Astrocyte (in vitro differentiated cells and primary cell): Measurements from ENCODE around the gene RAET1G. TPM values are rescaled to one million over a fixed set of nuclear protein-coding genes. Genes with fewer than 3 reads are reported as not detected.

Source experiments
- DNase-seq: peaks from one replicate; pipeline ENCODE4 v3.0.0-alpha.2; 2010; ENCODE audit warnings: low read depth
- FAIRE-seq: peaks from 2 replicates; lab custom pipeline; 2011; peaks lifted over from hg19 to GRCh38; lab: Jason Lieb, UNC
- H2AFZ ChIP-seq: 2 replicates; pipeline ENCODE4 v1.6.0; 2012; ENCODE audit warnings: low read depth, low read length, inconsistent platforms
- H3K27ac ChIP-seq: 2 replicates; pipeline ENCODE4 v1.5.1; 2011; ENCODE audit warnings: low read depth, low read length, inconsistent platforms
- H3K27me3 ChIP-seq: 2 replicates; pipeline ENCODE4 v1.6.0; 2011; ENCODE audit warnings: low read length, inconsistent platforms; ENCODE audit not compliant: insufficient read depth
- H3K36me3 ChIP-seq: 2 replicates; pipeline ENCODE4 v1.5.1; 2011; ENCODE audit warnings: low read length, inconsistent platforms; ENCODE audit not compliant: insufficient read depth
- H3K4me1 ChIP-seq: 2 replicates; pipeline ENCODE4 v1.5.1; 2011; ENCODE audit warnings: low read length, inconsistent platforms; ENCODE audit not compliant: insufficient read depth
- H3K4me2 ChIP-seq: 2 replicates; pipeline ENCODE4 v1.6.0; 2012; ENCODE audit warnings: low read length, inconsistent platforms
- H3K4me3 ChIP-seq: 2 replicates; pipeline ENCODE4 v1.5.1; 2011; ENCODE audit warnings: low read depth, mild to moderate bottlenecking, low read length, inconsistent platforms; ENCODE audit not compliant: insufficient read depth
- H3K79me2 ChIP-seq: 2 replicates; pipeline ENCODE4 v1.6.0; 2012; ENCODE audit warnings: mild to moderate bottlenecking, low read length, inconsistent platforms; ENCODE audit not compliant: insufficient read depth
- H3K9ac ChIP-seq: 2 replicates; pipeline ENCODE4 v1.6.0; 2012; ENCODE audit warnings: mild to moderate bottlenecking, low read length, inconsistent platforms
- H3K9me3 ChIP-seq: 2 replicates; pipeline ENCODE4 v1.5.1; 2012; ENCODE audit warnings: low read depth, mild to moderate bottlenecking, low read length, inconsistent platforms; ENCODE audit not compliant: insufficient read depth
- H4K20me1 ChIP-seq: 2 replicates; pipeline ENCODE4 v1.6.0; 2012; ENCODE audit warnings: low read length, inconsistent platforms; ENCODE audit not compliant: insufficient read depth
- H3K27ac Mint-ChIP-seq: one replicate; pipeline ENCODE4 v1.8.0; 2021; ENCODE audit warnings: mild to moderate bottlenecking, mixed read lengths; ENCODE audit not compliant: unreplicated experiment
- H3K27me3 Mint-ChIP-seq: one replicate; pipeline ENCODE4 v1.8.0; 2021; ENCODE audit warnings: low read depth, mixed read lengths; ENCODE audit not compliant: unreplicated experiment
- H3K36me3 Mint-ChIP-seq: one replicate; pipeline ENCODE4 v1.8.0; 2021; ENCODE audit warnings: low read depth, mixed read lengths; ENCODE audit not compliant: unreplicated experiment
- H3K4me1 Mint-ChIP-seq: one replicate; pipeline ENCODE4 v1.8.0; 2021; ENCODE audit warnings: low read depth, mixed read lengths; ENCODE audit not compliant: unreplicated experiment
- H3K4me3 Mint-ChIP-seq: one replicate; pipeline ENCODE4 v1.8.0; 2021; ENCODE audit warnings: mild to moderate bottlenecking, moderate library complexity, mixed read lengths; ENCODE audit not compliant: unreplicated experiment
- H3K9me3 Mint-ChIP-seq: one replicate; pipeline ENCODE4 v1.8.0; 2021; ENCODE audit warnings: mild to moderate bottlenecking, mixed read lengths; ENCODE audit not compliant: unreplicated experiment
- CTCF ChIP-seq: IDR thresholded peaks from 2 replicates; pipeline ENCODE4 v1.5.1; 2011; ENCODE audit warnings: low read depth, mild to moderate bottlenecking, inconsistent platforms, low read length, moderate library complexity; ENCODE audit not compliant: insufficient read depth
- EZH2 ChIP-seq: IDR thresholded peaks from 2 replicates; pipeline ENCODE4 v1.6.1; 2012; ENCODE audit warnings: mild to moderate bottlenecking, low read length, inconsistent platforms; ENCODE audit not compliant: insufficient read depth
- total RNA-seq: library from RNA; stranded (reverse); gene quantifications from 2 replicates; pipeline ENCODE4 v1.2.1, GENCODE V29; 2021

The RAET1G gene
- total RNA-seq, 1 donor from 2014 or later, result not detected

DNA sequence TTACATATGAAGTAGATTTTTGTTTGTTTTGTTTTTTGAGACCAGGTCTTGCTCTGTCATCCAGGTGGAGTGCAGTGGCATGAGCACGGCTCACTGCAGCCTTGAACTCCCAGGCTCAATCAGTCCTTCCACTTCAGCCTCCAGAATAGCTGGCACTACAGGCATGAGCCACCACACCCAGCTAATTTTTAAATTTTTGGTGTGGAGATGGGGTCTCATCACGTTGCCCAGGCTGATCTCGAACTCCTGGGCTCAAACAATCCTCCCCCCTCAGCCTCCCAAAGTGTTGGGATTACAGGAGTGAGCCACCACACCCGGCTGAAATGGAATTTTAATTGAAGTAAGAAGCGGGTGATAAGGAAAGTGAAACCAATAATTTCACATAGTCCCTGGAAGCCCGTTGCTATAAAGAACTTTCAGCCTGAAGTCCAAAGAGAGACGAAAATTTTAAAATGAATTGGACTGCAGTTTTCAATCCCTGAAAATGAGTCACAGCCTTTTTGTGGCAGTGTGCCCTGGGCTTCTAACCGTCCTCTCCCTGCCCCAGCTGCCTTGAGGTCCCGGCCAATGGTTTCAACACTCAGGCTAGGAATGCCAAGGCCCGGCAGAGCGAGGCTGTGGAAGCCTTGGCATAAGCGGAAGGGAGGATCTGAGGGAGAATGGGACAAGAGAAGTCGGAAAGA lies 25.8 kb downstream of the RAET1G start:
- peak overlapping the region; percentile 73 for H3K4me2 ChIP-seq
- H3K27ac ChIP-seq, result peak overlapping the region; percentile 10
- H3K4me3 ChIP-seq, result peak overlapping the region; percentile 11
- no peak for TF ChIP-seq CTCF
- TF ChIP-seq EZH2, result no peak
- peak overlapping the region; percentile 48 for H3K9ac ChIP-seq
- DNase-seq (peak; percentile 85), FAIRE-seq (no peak)
- no peaks in the 10 kb centered on the region for H3K9me3 ChIP-seq
- no peaks in the 10 kb centered on the region for H3K9me3 Mint-ChIP-seq
- H4K20me1 ChIP-seq, result no peaks in the 10 kb centered on the region
- H3K36me3 ChIP-seq, result no peaks in the 10 kb centered on the region
- no peaks in the 10 kb centered on the region for H3K36me3 Mint-ChIP-seq
- H3K27me3 Mint-ChIP-seq, result peaks cover 62% of the 10 kb centered on the region
- peaks cover 9% of the 10 kb centered on the region for H3K4me1 Mint-ChIP-seq
- no peaks in the 10 kb centered on the region for H3K79me2 ChIP-seq
- H2AFZ ChIP-seq, result peak overlapping the region; percentile 44
- H3K4me3 Mint-ChIP-seq, result no peak overlapping the region
- peaks cover 26% of the 10 kb centered on the region for H3K4me1 ChIP-seq
- no peak overlapping the region for H3K27ac Mint-ChIP-seq
- no peaks in the 10 kb centered on the region for H3K27me3 ChIP-seq

DNA sequence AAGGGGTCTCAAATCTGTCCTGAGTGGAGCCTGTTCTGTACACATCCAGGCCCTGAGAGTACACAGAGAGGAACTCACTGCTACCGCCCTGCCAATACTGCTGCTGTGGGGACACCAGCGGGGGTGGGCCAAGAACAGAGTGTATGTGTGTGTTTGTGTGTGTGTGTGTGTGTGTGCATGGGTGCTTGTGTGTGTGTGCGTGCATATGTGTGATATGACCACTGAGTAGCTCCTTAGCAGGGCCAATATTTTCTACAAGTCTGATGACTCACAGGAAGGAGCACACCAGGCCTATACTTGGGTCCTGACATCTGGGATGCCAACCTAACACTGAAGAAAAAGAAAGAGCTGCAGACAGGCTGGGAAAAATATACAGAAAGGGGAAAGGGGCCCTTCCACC lies 26.4 kb downstream of the RAET1G start:
- Histone ChIP-seq H3K36me3 (no peaks in the 10 kb centered on the region), H3K79me2 (no peaks in the 10 kb centered on the region), H3K4me3 (no peak overlapping the region), H2AFZ (no peak overlapping the region), H3K27me3 (no peaks in the 10 kb centered on the region), H3K9ac (no peak overlapping the region), H3K9me3 (no peaks in the 10 kb centered on the region), H4K20me1 (no peaks in the 10 kb centered on the region), H3K27ac (no peak overlapping the region), H3K4me1 (peaks cover 26% of the 10 kb centered on the region), H3K4me2 (peak overlapping the region; percentile 73)
- H3K27me3 Mint-ChIP-seq, result peaks cover 55% of the 10 kb centered on the region
- FAIRE-seq (no peak), DNase-seq (peak; percentile 27)
- H3K27ac Mint-ChIP-seq, result no peak overlapping the region
- H3K36me3 Mint-ChIP-seq, result no peaks in the 10 kb centered on the region
- H3K4me3 Mint-ChIP-seq, result no peak overlapping the region
- H3K4me1 Mint-ChIP-seq, result peaks cover 9% of the 10 kb centered on the region
- H3K9me3 Mint-ChIP-seq, result no peaks in the 10 kb centered on the region
- TF ChIP-seq EZH2 (no peak), CTCF (no peak)

DNA sequence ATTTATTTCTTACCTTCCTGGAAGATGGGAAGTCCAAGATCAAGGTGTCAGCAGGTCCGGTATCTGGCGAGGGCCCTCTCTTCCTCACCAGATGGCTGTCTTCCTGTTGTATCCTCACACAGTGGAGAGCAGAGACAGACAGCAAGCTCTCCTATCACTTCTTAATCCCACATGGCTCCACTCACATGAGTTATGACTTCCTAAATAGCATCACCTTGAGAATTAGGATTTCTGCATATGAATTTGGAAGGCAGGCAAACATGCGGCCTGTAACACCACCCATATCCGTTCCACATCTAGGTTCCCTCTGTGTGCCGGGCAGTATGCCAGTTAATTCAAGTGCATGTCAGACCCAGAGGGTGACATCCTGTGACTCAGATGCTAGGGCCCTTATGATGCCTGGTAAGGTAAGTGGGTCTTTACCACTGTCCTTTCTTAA lies 27.1 kb downstream of the RAET1G start:
- no peaks in the 10 kb centered on the region for H3K9me3 ChIP-seq
- Mint-ChIP-seq H3K36me3 (no peaks in the 10 kb centered on the region), H3K27ac (no peak overlapping the region), H3K27me3 (peaks cover 50% of the 10 kb centered on the region), H3K9me3 (no peaks in the 10 kb centered on the region), H3K4me3 (no peak overlapping the region), H3K4me1 (peaks cover 9% of the 10 kb centered on the region)
- TF ChIP-seq CTCF (no peak), EZH2 (no peak)
- no peak overlapping the region for H2AFZ ChIP-seq
- H3K27ac ChIP-seq, result no peak overlapping the region
- H3K4me2 ChIP-seq, result peak overlapping the region; percentile 73
- no peak overlapping the region for H3K9ac ChIP-seq
- no peaks in the 10 kb centered on the region for H3K27me3 ChIP-seq
- no peaks in the 10 kb centered on the region for H3K79me2 ChIP-seq
- peaks cover 26% of the 10 kb centered on the region for H3K4me1 ChIP-seq
- no peaks in the 10 kb centered on the region for H3K36me3 ChIP-seq
- FAIRE-seq, result no peak
- no peaks in the 10 kb centered on the region for H4K20me1 ChIP-seq
- H3K4me3 ChIP-seq, result no peak overlapping the region
- DNase-seq, result peak; percentile 57
